Measurements from ENCODE around the gene NTNG1. TPM values are rescaled to one million over a fixed set of nuclear protein-coding genes. Genes with fewer than 3 reads are reported as not detected.

The NTNG1 gene
- total and polyA plus RNA-seq, 2 of the 8 experiments (the other 6 are each of a cell fraction or from before 2014, with no cell fraction given), result 1.2 to 4.1 TPM

GRCh38 chr1:107095647-107096046 lies 45.2 kb upstream of the NTNG1 start (continued):
- TF ChIP-seq CHD7 (IDR thresholded peaks at IDR 0.05; ENCODE audit: insufficient replicate concordance, low read length) (no peak), MAX (IDR thresholded peaks at IDR 0.05) (no peak), GABPA (IDR thresholded peaks at IDR 0.05; ENCODE audit: borderline replicate concordance, insufficient read depth, low read length) (no peak), USF2 (IDR thresholded peaks at IDR 0.05; ENCODE audit: low read length) (no peak), BCL11A (IDR thresholded peaks at IDR 0.05; ENCODE audit: low read depth in 2 of 2, low read length in 2 of 2) (no peak), POLR2A (IDR thresholded peaks at IDR 0.05; ENCODE audit: control extremely low read depth in 1 of 2, low read depth in 2 of 2, low read length in 2 of 2) (no peak), RBBP5 (IDR thresholded peaks at IDR 0.05; ENCODE audit: borderline replicate concordance, low read depth, low read length) (no peak), SP4 (IDR thresholded peaks at IDR 0.05; ENCODE audit: low read length) (no peak)
